Measurements from ENCODE around the gene TEP1. TPM values are rescaled to one million over a fixed set of nuclear protein-coding genes. Genes with fewer than 3 reads are reported as not detected.
"Not testable (repeated sequence)": the region's sequence is repeated elsewhere in the genome, so short reads cannot be mapped to it uniquely, and the experiment has no call there.

The TEP1 gene
- total and polyA plus RNA-seq, 12 donors: 5.6 to 17.8 (median 8.6) TPM

DNA sequence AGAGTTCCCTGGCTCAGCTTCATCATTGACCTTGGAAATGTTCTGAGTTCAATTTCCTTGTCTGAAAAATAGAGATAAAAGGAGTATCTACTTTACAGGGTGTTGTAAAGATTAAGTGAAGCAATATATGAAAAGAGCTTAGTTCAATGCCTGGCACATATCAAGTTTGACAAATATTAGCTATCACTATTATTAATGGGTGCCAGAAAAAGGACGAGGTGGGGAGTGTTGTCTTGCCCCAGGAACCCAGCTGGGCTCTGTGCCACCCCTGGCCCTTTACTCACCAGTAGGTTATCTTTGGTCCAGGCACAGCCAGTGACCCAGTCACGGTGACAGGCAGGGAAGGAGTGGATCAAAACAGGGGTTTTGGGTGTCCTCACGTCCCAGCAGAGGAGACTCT, 37.8 kb downstream of the TEP1 start:
- DNase-seq: no peak
- no peak for ATAC-seq
- intact Hi-C loops (cut with DNase I): no loop called here
- H3K9me3 ChIP-seq: no peaks in the 10 kb centered on the region
- H3K4me3 ChIP-seq: no peak overlapping the region
- no peak overlapping the region for H3K27ac ChIP-seq
- peaks cover 3 to 100% (median 93%) of the 10 kb centered on the region in 9 donors for H3K36me3 ChIP-seq
- H3K4me1 ChIP-seq: no peaks in the 10 kb centered on the region
- 63 to 85% methylated on average over 3 of the region's 3 CpGs for WGBS, 2 donors
- H3K27me3 ChIP-seq: no peaks in the 10 kb centered on the region
- TF ChIP-seq, protein P1, sequence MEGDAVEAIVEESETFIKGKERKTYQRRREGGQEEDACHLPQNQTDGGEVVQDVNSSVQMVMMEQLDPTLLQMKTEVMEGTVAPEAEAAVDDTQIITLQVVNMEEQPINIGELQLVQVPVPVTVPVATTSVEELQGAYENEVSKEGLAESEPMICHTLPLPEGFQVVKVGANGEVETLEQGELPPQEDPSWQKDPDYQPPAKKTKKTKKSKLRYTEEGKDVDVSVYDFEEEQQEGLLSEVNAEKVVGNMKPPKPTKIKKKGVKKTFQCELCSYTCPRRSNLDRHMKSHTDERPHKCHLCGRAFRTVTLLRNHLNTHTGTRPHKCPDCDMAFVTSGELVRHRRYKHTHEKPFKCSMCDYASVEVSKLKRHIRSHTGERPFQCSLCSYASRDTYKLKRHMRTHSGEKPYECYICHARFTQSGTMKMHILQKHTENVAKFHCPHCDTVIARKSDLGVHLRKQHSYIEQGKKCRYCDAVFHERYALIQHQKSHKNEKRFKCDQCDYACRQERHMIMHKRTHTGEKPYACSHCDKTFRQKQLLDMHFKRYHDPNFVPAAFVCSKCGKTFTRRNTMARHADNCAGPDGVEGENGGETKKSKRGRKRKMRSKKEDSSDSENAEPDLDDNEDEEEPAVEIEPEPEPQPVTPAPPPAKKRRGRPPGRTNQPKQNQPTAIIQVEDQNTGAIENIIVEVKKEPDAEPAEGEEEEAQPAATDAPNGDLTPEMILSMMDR (IDR thresholded peaks at IDR 0.05): no peak

DNA sequence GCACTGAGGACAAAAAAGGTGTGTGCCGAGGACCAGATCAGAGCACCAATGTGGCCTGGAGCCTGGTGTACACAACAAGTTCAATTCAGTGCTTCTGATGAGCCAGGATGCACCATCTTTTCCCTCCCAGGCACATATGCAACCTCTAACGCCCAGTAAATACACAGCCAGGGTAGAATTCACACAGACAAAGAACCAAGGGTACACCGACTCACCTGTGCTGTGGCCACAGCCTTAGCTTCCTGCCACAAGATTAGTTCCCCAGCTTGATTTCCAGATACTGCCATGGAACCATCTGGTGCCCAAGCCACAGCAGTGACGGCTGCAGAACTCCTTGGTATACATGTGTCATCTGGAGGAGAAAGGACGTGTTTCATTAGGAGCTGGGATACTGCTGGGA, 40.5 kb downstream of the TEP1 start:
- Histone ChIP-seq H3K36me3 (peaks cover 0 to 100% (median 91%) of the 10 kb centered on the region in 9 donors), H3K27me3 (no peaks in the 10 kb centered on the region), H3K4me1 (no peaks in the 10 kb centered on the region), H3K4me3 (no peak overlapping the region), H3K9me3 (no peaks in the 10 kb centered on the region), H3K27ac (no peak overlapping the region)
- no peak for DNase-seq
- TF ChIP-seq, protein P1 (IDR thresholded peaks at IDR 0.05): no peak
- WGBS, 2 donors: 87 to 92% methylated on average over 5 of the region's 5 CpGs
- intact Hi-C loops (cut with DNase I): no loop called here
- no peak for ATAC-seq

DNA sequence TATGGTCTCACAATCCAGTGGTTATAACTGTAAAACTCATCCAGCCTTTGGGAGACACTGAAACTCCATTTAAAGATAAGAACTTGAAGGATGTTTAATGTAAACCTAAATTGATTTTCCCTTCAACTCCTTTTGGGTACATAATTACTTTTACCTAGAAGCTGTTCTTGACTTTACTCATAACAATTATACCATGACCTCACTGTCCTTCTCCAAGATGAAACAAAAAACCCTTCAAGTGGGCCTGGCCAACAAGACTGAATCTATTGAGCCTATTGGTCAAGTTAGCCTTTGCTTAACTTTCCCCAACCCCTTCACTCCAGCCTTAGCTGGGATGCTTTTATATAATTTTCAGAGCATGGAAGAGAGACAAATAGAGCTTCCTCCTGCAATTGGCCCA, 47.4 kb downstream of the TEP1 start:
- Histone ChIP-seq H3K4me1 (no peaks in the 10 kb centered on the region), H3K4me3 (no peak overlapping the region), H3K36me3 (peaks cover 0 to 100% (median 42%) of the 10 kb centered on the region in 9 donors), H3K27me3 (no peaks in the 10 kb centered on the region), H3K27ac (no peak overlapping the region), H3K9me3 (no peaks in the 10 kb centered on the region)
- TF ChIP-seq, protein P1 (IDR thresholded peaks at IDR 0.05): no peak
- no peak for ATAC-seq
- intact Hi-C loops (cut with DNase I): no loop called here
- DNase-seq: no peak

DNA sequence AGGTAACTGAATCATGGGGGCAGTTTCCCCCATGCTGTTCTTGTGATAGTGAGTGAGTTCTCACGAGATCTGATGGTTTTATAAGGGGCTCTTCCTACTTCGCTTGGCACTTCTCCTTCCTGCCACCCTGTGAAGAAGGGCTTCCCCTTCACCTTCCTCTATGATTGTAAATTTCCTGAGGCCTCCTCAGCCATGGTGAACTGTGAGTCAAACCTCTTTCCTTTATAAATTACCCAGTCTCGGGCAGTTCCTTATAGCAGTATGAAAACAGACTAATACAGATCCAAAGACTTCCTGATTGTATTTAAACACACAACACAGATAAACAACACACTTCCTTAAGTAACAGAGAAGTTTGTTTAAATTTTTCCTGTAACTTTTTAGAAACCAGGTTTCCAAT, 54.8 kb downstream of the TEP1 start:
- H3K27me3 ChIP-seq; intact Hi-C loops (cut with DNase I); H3K4me1 ChIP-seq; DNase-seq; H3K9me3 ChIP-seq; H3K4me3 ChIP-seq; ATAC-seq: not testable (repeated sequence)
- Histone ChIP-seq H3K36me3 (peaks cover 0 to 97% (median 55%) of the 10 kb centered on the region in 9 donors), H3K27ac (peak overlapping the region in 1 of 10 donors; percentile 16)
- WGBS, 2 donors: 62 to 72% methylated on average over 3 of the region's 3 CpGs

DNA sequence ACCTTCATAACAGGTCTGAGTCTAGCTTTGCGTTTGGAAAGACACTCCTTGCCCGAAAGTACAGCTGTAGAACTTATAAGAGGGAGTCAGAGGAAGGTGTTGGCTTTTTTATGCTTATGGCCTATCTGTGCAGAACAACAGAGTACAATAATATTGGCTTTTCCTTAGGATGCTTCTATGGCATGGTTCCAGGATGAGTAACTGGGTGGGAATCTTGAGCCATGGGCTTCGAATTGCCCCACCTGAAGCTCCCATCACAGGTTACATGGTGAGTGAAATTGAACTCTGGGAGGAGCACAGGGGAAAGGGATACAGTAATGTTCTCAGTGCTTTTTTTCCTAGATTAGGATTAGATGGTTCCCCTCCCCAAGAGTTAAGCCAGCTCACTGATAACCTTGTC, 56.9 kb downstream of the TEP1 start:
- WGBS, 2 donors: 93% methylated on average over 3 of the region's 3 CpGs

More for the DNA sequence above, 56.9 kb downstream of the TEP1 start:
- TF ChIP-seq, protein P1 (IDR thresholded peaks at IDR 0.05): no peak
- intact Hi-C loops (cut with DNase I): no loop called here
- peaks cover 0 to 97% (median 64%) of the 10 kb centered on the region in 9 donors for H3K36me3 ChIP-seq
- ATAC-seq (no peak), DNase-seq (no peak)
- H3K27ac ChIP-seq: no peak overlapping the region
- no peaks in the 10 kb centered on the region for H3K27me3 ChIP-seq
- no peak overlapping the region for H3K4me3 ChIP-seq
- H3K4me1 ChIP-seq: peaks cover 0 to 4% (median 0%) of the 10 kb centered on the region in 9 donors
- H3K9me3 ChIP-seq: no peaks in the 10 kb centered on the region

All from heart right ventricle (tissue), 16 donors.